Measurements from ENCODE around the gene KRTAP10-3.

DNA sequence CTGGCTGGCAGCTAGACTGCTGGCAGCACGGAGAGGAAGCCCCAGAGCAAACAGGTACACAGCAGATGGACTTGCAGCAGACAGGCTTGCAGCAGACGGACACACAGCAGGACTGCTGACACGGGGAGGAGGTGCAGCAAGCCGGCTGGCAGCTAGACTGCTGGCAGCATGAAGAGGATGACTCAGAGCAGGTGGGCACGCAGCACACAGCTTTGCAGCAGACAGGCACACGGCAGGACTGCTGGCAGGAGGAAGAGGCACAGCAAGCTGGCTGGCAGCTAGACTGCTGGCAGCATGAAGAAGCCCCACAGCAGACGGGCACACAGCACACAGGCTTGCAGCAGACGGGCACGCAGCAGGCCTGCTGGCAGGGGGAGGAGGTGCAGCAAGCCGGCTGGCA lies 7.8 kb downstream of the KRTAP10-3 start:
- TF ChIP-seq, protein P1, sequence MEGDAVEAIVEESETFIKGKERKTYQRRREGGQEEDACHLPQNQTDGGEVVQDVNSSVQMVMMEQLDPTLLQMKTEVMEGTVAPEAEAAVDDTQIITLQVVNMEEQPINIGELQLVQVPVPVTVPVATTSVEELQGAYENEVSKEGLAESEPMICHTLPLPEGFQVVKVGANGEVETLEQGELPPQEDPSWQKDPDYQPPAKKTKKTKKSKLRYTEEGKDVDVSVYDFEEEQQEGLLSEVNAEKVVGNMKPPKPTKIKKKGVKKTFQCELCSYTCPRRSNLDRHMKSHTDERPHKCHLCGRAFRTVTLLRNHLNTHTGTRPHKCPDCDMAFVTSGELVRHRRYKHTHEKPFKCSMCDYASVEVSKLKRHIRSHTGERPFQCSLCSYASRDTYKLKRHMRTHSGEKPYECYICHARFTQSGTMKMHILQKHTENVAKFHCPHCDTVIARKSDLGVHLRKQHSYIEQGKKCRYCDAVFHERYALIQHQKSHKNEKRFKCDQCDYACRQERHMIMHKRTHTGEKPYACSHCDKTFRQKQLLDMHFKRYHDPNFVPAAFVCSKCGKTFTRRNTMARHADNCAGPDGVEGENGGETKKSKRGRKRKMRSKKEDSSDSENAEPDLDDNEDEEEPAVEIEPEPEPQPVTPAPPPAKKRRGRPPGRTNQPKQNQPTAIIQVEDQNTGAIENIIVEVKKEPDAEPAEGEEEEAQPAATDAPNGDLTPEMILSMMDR (IDR thresholded peaks at IDR 0.05; ENCODE audit: insufficient read depth, low read depth, low read length): no peak
- TF ChIP-seq EZH2 (IDR thresholded peaks at IDR 0.05; ENCODE audit: insufficient read depth, low read length): no peak

Data from astrocyte (in vitro differentiated cells and primary cell).